HG03066 (cell line): Measurements from ENCODE around the gene MYO9B.

Experiments used
- ATAC-seq: cut with Tn5 transposase; IDR thresholded peaks from one replicate; pipeline ENCODE4 v1.9.1; 2021; ENCODE audit warnings: low read depth; ENCODE audit not compliant: unreplicated experiment

The MYO9B gene

DNA sequence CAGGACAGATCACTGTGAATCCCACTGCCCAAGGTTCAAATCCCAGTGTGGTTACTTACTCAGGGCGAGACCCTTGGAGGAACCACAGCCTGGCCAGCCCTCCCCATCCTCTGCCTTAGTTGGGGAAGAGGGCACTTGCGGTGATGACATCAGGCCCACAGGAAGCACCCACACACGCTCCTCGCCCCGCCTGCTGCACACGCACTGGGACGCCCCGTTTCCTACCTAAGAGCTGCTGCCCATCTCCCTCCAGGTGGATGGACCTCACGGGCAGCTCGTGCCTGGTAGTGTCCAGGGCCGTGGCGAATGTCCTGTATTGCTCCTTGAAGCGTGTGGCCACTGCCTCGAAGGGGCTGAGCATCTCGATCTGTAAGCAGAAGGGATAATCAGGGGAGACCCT is 19.9 kb upstream of the MYO9B start:
- ATAC-seq: no peak

DNA sequence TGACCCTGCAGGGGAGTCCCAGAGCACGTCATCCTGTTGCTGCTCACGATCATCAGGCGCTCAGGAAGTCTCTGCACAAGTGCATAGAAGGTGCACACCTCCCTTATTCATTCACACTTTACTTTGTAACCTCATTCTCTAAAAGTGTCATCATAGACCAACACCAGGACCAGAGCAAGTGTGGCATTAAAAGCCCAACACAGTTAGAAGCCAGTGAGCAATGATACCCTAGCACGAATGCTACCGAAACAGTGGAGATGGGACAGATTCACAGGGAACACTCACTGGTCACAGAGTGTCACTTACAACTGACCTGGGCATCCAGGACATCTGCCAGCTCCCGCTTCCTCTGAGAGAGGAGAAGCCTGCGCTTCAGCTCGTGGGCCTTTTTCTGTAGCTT is 17.3 kb upstream of the MYO9B start:
- ATAC-seq: no peak

DNA sequence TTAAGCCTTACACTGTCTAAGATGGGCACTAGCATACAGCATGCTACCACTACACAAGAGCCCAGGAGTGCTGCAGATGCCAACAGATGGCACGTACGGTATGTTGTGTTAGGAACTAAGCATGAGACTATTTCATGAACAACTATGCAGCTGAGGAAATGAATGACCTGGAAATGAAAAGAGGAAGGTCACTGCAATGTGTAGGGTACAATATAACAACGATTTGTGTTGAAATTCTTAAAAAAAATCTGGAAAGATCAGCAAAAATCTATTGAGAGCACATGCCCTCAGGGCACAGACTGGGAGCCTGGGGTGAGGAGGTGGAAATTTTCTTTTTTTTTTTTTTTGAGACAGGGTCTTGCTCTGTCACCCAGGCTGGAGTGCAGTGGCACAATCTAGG is 14.8 kb upstream of the MYO9B start:
- ATAC-seq: no peak

DNA sequence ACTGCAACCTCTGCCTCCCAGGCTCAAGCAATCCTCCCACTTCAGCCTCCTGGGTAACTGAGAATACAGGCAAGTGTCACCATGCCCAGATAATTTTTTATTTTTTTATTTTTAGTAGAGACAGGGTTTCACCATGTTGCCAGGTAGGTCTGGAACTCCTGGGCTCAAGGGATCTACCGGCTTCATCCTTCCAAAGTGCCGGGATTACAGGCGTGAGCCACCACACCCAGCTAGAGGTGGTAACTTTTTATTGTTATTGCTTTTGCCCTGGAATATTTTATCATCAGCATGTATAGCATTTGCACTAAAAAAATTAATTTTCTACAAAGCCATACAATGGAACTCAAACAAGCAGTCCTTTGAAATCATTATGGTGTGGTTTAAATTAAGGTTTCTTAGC is 14.4 kb upstream of the MYO9B start:
- no peak for ATAC-seq

- no peak for ATAC-seq
Observed at GRCh38 chr19:17061691-17062090, 13.9 kb upstream of the MYO9B start.

DNA sequence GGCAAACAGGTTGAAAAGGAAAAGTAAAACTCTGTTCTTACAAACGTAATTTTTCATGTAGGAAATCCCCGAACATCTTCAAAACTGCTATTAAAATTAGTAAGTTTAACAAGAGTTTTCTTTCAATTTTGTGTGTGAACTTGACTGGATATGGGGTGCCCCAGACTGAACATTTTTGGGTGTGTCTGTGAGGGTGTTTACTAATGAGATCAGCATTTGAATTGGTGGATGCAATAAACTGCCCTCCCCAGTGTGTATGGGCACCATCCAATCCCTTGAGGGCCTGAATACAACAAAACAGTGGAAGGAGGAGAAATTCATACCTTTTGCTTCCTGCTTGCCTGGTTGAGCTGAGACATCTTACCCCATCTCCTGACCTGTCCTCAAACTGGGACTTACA is 12.1 kb upstream of the MYO9B start:
- ATAC-seq: no peak

- ATAC-seq: no peak
Observed at GRCh38 chr19:17069193-17069592, 6.4 kb upstream of the MYO9B start.

- ATAC-seq: no peak
Observed at GRCh38 chr19:17070421-17070820, 5.2 kb upstream of the MYO9B start.

DNA sequence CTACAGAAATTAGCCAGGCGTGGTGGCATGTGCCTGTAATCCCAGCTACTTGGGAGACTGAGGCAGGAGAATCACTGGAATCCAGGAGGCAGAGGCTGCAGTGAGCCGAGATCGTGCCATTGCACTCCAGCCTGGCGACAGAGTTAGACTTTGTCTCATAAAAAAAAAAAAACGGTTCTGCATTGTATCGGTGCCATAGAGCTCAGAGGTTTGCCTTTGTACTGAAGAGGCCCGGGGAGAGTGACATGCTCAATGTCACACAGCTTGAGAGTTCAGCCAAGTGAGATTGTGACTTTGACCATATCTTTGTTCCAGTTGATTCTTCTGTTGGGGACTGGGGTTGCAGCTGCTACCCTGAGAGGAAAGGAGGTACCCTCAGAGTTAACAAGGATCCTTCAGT is 4.7 kb upstream of the MYO9B start:
- no peak for ATAC-seq

GRCh38 chr19:17073869-17074633 is 1.5 kb upstream of the MYO9B start:
- no peak for ATAC-seq

- no peak for ATAC-seq
Observed at GRCh38 chr19:17074634-17075034, 943 bp upstream of the MYO9B start.

GRCh38 chr19:17075864-17076542 is 426 bp downstream of the MYO9B start:
- no peak for ATAC-seq

GRCh38 chr19:17076543-17076991 is 990 bp downstream of the MYO9B start:
- no peak for ATAC-seq

GRCh38 chr19:17077447-17078028 is 2.0 kb downstream of the MYO9B start:
- ATAC-seq: no peak

DNA sequence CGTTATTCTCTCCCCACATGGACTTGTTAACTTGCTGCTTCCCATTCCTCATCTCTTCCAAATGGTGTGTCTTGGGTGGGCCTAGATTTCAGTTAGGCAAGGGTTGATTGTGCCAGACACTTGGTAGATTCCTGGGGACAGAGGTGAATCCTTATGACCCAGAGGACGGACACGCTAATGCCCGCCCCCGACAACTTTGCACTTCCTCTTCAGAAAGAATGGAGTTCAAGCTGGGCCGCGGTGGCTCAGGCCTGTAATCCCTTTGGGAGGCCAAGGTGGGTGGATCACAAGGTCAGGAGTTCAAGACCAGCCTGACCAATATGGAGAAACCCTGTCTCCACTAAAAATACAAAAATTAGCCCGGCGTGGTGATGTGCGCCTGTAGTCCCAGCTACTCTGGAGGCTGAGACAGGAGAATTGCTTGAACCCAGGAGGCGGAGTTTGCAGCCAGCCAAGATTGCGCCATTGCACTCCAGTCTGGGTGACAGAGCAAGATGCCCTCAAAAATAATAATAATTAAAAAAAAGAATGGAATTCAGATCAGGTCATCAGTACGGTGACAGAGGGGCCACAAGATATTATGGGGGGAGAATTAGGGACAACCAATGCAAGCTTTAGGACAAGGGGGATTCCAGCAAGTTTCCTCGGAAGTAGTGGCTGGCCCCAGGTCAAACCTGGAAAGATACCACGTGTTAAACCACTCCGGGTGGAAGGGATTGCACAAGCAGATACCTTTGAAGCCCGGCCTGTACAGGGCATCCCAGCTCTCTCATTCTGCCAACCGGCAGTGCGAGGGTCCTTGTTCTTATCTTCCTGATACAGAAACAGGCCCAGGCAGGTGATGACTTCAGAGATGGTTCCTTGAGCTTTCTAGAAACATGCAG is 2.7 kb downstream of the MYO9B start:
- ATAC-seq: no peak

DNA sequence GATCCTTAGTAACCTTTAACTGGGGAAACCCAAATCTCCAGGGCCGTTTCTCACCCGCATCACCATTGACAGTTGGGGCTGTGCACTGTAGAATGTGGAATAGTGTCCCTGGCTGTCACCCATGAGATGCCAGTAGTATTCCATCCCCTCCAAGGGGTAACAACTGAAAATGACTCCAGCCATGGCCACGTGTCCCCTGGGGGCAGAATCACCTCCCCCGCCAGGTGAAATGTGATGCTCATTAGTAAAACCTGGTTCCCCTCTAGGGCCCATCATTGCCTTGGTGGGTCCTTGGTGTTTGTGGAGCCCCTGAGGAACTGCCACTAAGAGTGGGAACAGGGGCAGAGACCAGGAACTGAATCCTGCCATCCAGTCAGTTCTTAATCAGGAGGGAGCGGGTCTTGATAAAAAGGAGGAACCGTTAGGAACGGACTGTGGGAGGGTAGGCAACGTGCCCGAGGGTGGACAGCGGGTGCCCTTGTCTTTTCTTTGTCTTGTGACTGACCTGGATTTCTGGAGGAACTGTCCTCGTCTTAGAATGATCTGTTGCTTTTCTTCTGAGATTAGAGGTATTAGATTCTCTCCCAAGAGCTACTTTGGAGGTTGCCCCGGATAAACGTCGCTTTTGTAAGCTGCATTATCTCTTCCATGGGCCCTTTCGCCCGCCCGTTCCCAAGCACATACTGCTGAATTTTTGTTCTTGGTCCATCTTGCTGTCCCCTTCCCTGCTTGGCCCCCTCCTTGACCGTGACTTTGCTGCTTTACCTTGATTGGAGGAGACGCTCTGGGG is 3.5 kb downstream of the MYO9B start:
- ATAC-seq: no peak

- no peak for ATAC-seq
Observed at GRCh38 chr19:17079710-17080439, 4.3 kb downstream of the MYO9B start.

GRCh38 chr19:17080440-17080801 is 4.8 kb downstream of the MYO9B start:
- ATAC-seq: no peak
